Globus pallidus (tissue), 1 donor: ENCODE data around the gene CHRD.

Experiments used
- DNase-seq: peaks from one replicate; pipeline ENCODE4 v3.0.0-alpha.2; 2015; ENCODE audit warnings: low spot score

Gene CHRD

GRCh38 chr3:184346480-184347190, 33.2 kb upstream of the CHRD start:
- DNase-seq = no peak

GRCh38 chr3:184347321-184348056, 32.4 kb upstream of the CHRD start:
- DNase-seq = no peak

- DNase-seq = no peak
These were observed 31.8 kb upstream of the CHRD start for GRCh38 chr3:184348057-184348382.

GRCh38 chr3:184349563-184350470, 30.0 kb upstream of the CHRD start:
- DNase-seq = peak; percentile 39

GRCh38 chr3:184350618-184351017, 29.2 kb upstream of the CHRD start:
- DNase-seq = no peak

GRCh38 chr3:184351511-184352148, 28.2 kb upstream of the CHRD start:
- DNase-seq = no peak

GRCh38 chr3:184352149-184352785, 27.6 kb upstream of the CHRD start:
- DNase-seq = no peak

GRCh38 chr3:184352897-184353545, 26.8 kb upstream of the CHRD start:
- no peak for DNase-seq

- no peak for DNase-seq
These were observed 26.3 kb upstream of the CHRD start for GRCh38 chr3:184353546-184353941.

GRCh38 chr3:184354121-184354728, 25.6 kb upstream of the CHRD start:
- no peak for DNase-seq

GRCh38 chr3:184354754-184355153, 25.1 kb upstream of the CHRD start:
- DNase-seq = no peak

- DNase-seq = no peak
These were observed 24.4 kb upstream of the CHRD start for GRCh38 chr3:184355261-184356040.

- DNase-seq = no peak
These were observed 22.4 kb upstream of the CHRD start for GRCh38 chr3:184357248-184358123.

- no peak for DNase-seq
These were observed 21.6 kb upstream of the CHRD start for GRCh38 chr3:184358124-184358767.

GRCh38 chr3:184358921-184359350, 20.9 kb upstream of the CHRD start:
- DNase-seq = no peak

GRCh38 chr3:184359610-184360009, 20.2 kb upstream of the CHRD start:
- peak; percentile 90 for DNase-seq

- DNase-seq = peak; percentile 51
These were observed 19.6 kb upstream of the CHRD start for GRCh38 chr3:184360070-184360928.
